T-cell (primary cell): ENCODE measurements around the gene PCDHA10. TPM values are rescaled to one million over a fixed set of nuclear protein-coding genes. Genes with fewer than 3 reads are reported as not detected.
A peak's percentile ranks its signal among the peaks of the same experiment; 100 is the strongest.
"Not testable (repeated sequence)": the region's sequence is repeated elsewhere in the genome, so short reads cannot be mapped to it uniquely, and the experiment has no call there.

Source experiments
- ATAC-seq, 4 experiments: fragments of 200-7000 bp in 3 of 4; fragments of 150-1000 bp in 1 of 4; cut with Tn5 transposase; replicated peaks in 1 of 4; 1 replicate in 3 of 4; 2 replicates in 1 of 4; pipeline ENCODE4 v1.10.0; 2021; ENCODE audit warnings: moderate library complexity in 3 of 4, mild to moderate bottlenecking in 2 of 4, moderate number of reproducible peaks in 1 of 4
- CTCF ChIA-PET, 2 donors: fragments of 300-600 bp; sonication (Branson Sonifier 250); formaldehyde crosslinking; loops; one replicate each; lab custom pipeline; 2022; ENCODE audit warnings: antibody characterized with exemption in 2 of 2; lab: Charles Lee
- POLR2A ChIA-PET, 2 donors: fragments of 300-600 bp; sonication (Branson Sonifier 250); formaldehyde crosslinking; loops; one replicate each; lab custom pipeline; 2022; ENCODE audit warnings: antibody characterized with exemption in 2 of 2; lab: Charles Lee
- DNase-seq, 35 experiments: peaks; one replicate each; pipeline versions ENCODE4 v3.0.0 to v3.0.0-alpha.2; 2013 to 2023
- H3K27ac ChIP-seq: one replicate; pipeline ENCODE4 v1.5.1; 2013; ENCODE audit warnings: low read length
- H3K27me3 ChIP-seq, 2 experiments: replicated peaks in 1 of 2; 1 replicate in 1 of 2; 2 replicates in 1 of 2; pipeline versions ENCODE4 v1.6.1 to v1.7.0; 2013; ENCODE audit warnings: low read length in 1 of 2, mixed read lengths in 1 of 2; ENCODE audit not compliant: control insufficient read depth in 2 of 2, insufficient read depth in 2 of 2; ENCODE audit errors: extremely low read depth in 1 of 2
- H3K36me3 ChIP-seq, 2 donors: 1 replicate in 1 of 2; 2 replicates in 1 of 2; pipeline versions ENCODE4 v1.6.1 to v1.7.0; 2013; ENCODE audit warnings: low read length in 1 of 2; ENCODE audit not compliant: control insufficient read depth in 2 of 2, insufficient read depth in 1 of 2; ENCODE audit errors: extremely low read depth in 1 of 2
- H3K4me1 ChIP-seq, 2 experiments: 1 replicate in 1 of 2; 2 replicates in 1 of 2; pipeline versions ENCODE4 v1.6.1 to v1.7.0; 2013; ENCODE audit warnings: low read length in 2 of 2, mixed read lengths in 1 of 2; ENCODE audit not compliant: insufficient read depth in 2 of 2, control insufficient read depth in 1 of 2; ENCODE audit errors: extremely low read depth in 1 of 2
- H3K4me3 ChIP-seq, 2 donors: 1 replicate in 1 of 2; 2 replicates in 1 of 2; pipeline versions ENCODE4 v1.5.1 to v1.7.0; 2013; ENCODE audit warnings: mild to moderate bottlenecking in 2 of 2, low read length in 1 of 2, moderate library complexity in 1 of 2; ENCODE audit not compliant: control insufficient read depth in 1 of 2; ENCODE audit errors: extremely low read depth in 1 of 2
- H3K9me3 ChIP-seq: 2 replicates; pipeline ENCODE4 v1.7.0; 2013
- H3K27ac Mint-ChIP-seq, 2 donors: one replicate each; pipeline ENCODE4 v1.8.0; 2020 to 2021; ENCODE audit warnings: mild to moderate bottlenecking in 2 of 2, mixed read lengths in 2 of 2
- H3K27me3 Mint-ChIP-seq, 2 donors: one replicate each; pipeline ENCODE4 v1.8.0; 2021 to 2022; ENCODE audit warnings: mixed read lengths in 2 of 2
- H3K36me3 Mint-ChIP-seq: one replicate; pipeline ENCODE4 v1.8.0; 2021; ENCODE audit warnings: mixed read lengths
- H3K4me1 Mint-ChIP-seq, 3 donors: one replicate each; pipeline ENCODE4 v1.8.0; 2020 to 2022; ENCODE audit warnings: mixed read lengths in 3 of 3, mild to moderate bottlenecking in 1 of 3
- H3K4me3 Mint-ChIP-seq, 3 donors: one replicate each; pipeline ENCODE4 v1.8.0; 2020 to 2022; ENCODE audit warnings: mild to moderate bottlenecking in 3 of 3, mixed read lengths in 3 of 3, moderate library complexity in 3 of 3
- H3K9me3 Mint-ChIP-seq, 3 donors: one replicate each; pipeline ENCODE4 v1.8.0; 2020 to 2022; ENCODE audit warnings: mixed read lengths in 3 of 3
- WGBS: methylation state at CpG from one replicate; pipeline ENCODE4 v1.1.5; 2013; ENCODE audit warnings: missing lambda C conversion rate; ENCODE audit not compliant: insufficient coverage; 5-methylcytosine and 5-hydroxymethylcytosine counted together
- total RNA-seq, 35 experiments: library from RNA in 6 of 35; stranded (reverse) in 6 of 35; fragments of 120-200 nt in 1 of 35; gene quantifications; one replicate each; pipeline versions ENCODE4 v1.2.1 to v1.2.4 and lab custom pipeline; 2013 to 2026

Gene PCDHA10, protein sequence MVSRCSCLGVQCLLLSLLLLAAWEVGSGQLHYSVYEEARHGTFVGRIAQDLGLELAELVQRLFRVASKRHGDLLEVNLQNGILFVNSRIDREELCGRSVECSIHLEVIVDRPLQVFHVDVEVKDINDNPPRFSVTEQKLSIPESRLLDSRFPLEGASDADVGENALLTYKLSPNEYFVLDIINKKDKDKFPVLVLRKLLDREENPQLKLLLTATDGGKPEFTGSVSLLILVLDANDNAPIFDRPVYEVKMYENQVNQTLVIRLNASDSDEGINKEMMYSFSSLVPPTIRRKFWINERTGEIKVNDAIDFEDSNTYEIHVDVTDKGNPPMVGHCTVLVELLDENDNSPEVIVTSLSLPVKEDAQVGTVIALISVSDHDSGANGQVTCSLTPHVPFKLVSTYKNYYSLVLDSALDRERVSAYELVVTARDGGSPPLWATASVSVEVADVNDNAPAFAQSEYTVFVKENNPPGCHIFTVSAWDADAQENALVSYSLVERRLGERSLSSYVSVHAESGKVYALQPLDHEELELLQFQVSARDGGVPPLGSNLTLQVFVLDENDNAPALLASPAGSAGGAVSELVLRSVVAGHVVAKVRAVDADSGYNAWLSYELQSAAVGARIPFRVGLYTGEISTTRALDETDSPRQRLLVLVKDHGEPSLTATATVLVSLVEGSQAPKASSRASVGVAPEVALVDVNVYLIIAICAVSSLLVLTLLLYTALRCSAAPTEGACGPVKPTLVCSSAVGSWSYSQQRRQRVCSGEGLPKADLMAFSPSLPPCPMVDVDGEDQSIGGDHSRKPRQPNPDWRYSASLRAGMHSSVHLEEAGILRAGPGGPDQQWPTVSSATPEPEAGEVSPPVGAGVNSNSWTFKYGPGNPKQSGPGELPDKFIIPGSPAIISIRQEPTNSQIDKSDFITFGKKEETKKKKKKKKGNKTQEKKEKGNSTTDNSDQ
- total RNA-seq, result under 1 TPM in 1 of 5 donors, not detected in 4; 0.07 TPM
- not detected for total RNA-seq (2013)
- total RNA-seq (lab: John Stamatoyannopoulos, UW), result 0 to 0.19 (median 0) reads per million in 29 experiments

DNA sequence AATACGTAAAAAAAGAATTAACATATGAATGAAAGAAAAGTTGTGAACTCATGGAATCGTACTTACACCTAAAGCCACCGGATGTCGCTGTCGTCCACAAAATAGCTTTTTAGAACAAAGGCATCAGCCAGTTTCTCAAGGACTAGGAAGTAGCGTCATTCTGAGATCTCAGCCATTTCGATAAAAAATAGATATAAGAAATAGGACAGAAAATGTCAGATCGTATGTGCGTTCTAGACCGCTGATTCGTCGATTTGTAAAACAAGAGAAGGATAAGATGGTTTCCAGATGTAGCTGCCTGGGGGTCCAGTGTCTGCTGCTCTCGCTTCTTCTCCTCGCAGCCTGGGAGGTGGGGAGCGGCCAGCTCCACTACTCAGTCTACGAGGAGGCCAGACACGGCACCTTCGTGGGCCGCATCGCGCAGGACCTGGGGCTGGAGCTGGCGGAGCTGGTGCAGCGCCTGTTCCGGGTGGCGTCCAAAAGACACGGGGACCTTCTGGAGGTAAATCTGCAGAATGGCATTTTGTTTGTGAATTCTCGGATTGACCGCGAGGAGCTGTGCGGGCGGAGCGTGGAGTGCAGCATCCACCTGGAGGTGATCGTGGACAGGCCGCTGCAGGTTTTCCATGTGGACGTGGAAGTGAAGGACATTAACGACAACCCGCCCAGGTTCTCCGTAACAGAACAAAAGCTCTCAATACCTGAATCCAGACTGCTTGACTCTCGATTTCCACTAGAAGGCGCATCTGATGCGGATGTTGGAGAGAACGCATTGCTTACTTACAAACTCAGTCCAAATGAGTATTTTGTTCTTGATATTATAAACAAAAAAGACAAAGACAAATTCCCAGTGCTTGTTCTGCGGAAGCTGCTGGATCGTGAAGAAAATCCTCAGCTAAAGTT lies at the start of gene PCDHA10:
Gene PCDHA10, plus strand, starts transcription at position 126 of the 903 bp plus-strand sequence. Its CDS starts 152 bp downstream, at position 278.
- WGBS, result 33% methylated on average over 24 of the region's 44 CpGs
- ATAC-seq, result no peak

DNA sequence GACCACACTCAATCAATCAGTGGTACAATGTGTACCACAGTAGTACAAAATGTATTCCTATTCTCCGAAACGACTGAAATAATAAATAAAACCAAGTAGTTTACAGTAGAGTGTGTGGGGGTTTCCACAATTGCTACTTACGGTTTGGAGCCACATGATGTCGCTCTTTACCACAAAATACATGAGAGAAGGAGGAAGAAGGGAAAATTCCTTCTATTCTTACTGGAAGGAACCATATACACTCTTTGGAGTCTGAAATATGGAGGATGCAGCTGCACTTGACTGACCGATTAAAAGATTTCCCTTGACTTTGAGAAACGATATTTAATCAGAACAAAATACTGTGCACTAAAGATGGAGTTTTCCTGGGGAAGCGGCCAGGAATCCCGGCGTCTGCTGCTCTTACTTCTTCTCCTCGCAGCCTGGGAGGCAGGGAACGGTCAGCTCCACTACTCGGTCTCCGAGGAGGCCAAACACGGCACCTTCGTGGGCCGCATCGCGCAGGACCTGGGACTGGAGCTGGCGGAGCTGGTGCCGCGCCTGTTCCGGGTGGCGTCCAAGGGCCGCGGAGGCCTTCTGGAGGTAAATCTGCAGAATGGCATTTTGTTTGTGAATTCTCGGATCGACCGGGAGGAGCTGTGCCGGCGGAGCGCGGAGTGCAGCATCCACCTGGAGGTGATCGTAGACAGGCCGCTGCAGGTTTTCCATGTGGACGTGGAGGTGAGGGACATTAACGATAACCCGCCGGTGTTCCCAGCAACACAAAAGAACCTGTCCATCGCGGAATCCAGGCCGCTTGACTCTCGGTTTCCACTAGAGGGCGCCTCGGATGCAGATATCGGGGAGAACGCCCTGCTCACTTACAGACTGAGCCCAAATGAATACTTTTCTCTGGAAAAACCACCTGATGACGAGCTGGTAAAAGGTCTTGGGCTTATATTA lies 48.6 kb upstream of the PCDHA10 start, which contains the start of gene PCDHA4:
Gene PCDHA4, plus strand, starts transcription at position 235 of the 942 bp plus-strand sequence.
- no peak within 1 kb of the TSS for H3K4me3 ChIP-seq
- Mint-ChIP-seq H3K4me3 (peak within 1 kb of the TSS in 1 of 3 donors; percentile 7), H3K27me3 (peaks cover 21 to 23% of the 10 kb centered on the region in 2 donors), H3K9me3 (peaks cover 9 to 40% (median 21%) of the 10 kb centered on the region in 3 donors), H3K4me1 (no peaks in the 10 kb centered on the region), H3K27ac (no peak within 1 kb of the TSS), H3K36me3 (no peaks in the 10 kb centered on the region)
- ATAC-seq (no peak), DNase-seq (peak in 1 of 35 experiments; percentile 3)
- ChIA-PET CTCF (no interaction called here), POLR2A (no interaction called here)
- peaks cover 0 to 15% of the 10 kb centered on the region in 2 experiments for H3K27me3 ChIP-seq
- no peaks in the 10 kb centered on the region for H3K9me3 ChIP-seq
- WGBS, result 37% methylated on average over 30 of the region's 47 CpGs
- H3K4me1 ChIP-seq, result no peaks in the 10 kb centered on the region
- H3K27ac ChIP-seq, result no peak within 1 kb of the TSS
- H3K36me3 ChIP-seq, result no peaks in the 10 kb centered on the region

More for the DNA sequence above, at the start of gene PCDHA10:
- Histone ChIP-seq H3K27ac (no peak within 1 kb of the TSS), H3K27me3 (peaks cover 3 to 14% of the 10 kb centered on the region in 2 experiments), H3K36me3 (no peaks in the 10 kb centered on the region), H3K9me3 (peaks cover 2% of the 10 kb centered on the region), H3K4me3 (no peak within 1 kb of the TSS), H3K4me1 (no peaks in the 10 kb centered on the region)
- Mint-ChIP-seq H3K4me1 (no peaks in the 10 kb centered on the region), H3K36me3 (no peaks in the 10 kb centered on the region), H3K4me3 (no peak within 1 kb of the TSS), H3K27me3 (peaks cover 6 to 23% of the 10 kb centered on the region in 2 donors), H3K27ac (no peak within 1 kb of the TSS), H3K9me3 (peaks cover 4 to 19% (median 8%) of the 10 kb centered on the region in 3 donors)
- ChIA-PET CTCF (no interaction called here), POLR2A (no interaction called here)
- no peak for DNase-seq

DNA sequence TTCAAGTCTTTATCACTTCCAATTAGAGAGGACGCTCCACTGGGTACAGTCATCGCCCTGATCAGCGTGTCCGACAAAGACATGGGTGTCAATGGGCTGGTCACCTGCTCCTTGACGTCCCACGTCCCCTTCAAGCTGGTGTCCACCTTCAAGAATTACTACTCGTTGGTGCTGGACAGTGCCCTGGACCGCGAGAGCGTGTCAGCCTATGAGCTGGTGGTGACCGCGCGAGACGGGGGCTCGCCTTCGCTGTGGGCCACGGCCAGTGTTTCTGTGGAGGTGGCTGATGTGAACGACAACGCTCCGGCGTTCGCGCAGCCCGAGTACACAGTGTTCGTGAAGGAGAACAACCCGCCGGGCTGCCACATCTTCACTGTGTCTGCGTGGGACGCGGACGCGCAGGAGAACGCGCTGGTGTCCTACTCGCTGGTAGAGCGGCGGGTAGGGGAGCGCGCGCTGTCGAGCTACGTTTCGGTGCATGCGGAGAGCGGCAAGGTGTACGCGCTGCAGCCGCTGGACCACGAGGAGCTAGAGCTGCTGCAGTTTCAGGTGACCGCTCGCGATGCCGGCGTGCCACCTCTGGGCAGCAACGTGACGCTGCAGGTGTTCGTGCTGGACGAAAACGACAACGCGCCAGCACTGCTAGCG lies 47.3 kb upstream of the PCDHA10 start:
- H3K27me3 ChIP-seq, POLR2A ChIA-PET, CTCF ChIA-PET, H3K27ac ChIP-seq, H3K4me1 Mint-ChIP-seq, H3K27ac Mint-ChIP-seq, H3K9me3 ChIP-seq, H3K4me3 ChIP-seq, H3K36me3 Mint-ChIP-seq, H3K36me3 ChIP-seq, ATAC-seq, H3K4me1 ChIP-seq, DNase-seq, H3K4me3 Mint-ChIP-seq: not testable (repeated sequence)
- Mint-ChIP-seq H3K27me3 (peaks cover 23 to 25% of the 10 kb centered on the region in 2 donors), H3K9me3 (peaks cover 14 to 47% (median 25%) of the 10 kb centered on the region in 3 donors)
- 79% methylated on average over 58 of the region's 62 CpGs for WGBS

DNA sequence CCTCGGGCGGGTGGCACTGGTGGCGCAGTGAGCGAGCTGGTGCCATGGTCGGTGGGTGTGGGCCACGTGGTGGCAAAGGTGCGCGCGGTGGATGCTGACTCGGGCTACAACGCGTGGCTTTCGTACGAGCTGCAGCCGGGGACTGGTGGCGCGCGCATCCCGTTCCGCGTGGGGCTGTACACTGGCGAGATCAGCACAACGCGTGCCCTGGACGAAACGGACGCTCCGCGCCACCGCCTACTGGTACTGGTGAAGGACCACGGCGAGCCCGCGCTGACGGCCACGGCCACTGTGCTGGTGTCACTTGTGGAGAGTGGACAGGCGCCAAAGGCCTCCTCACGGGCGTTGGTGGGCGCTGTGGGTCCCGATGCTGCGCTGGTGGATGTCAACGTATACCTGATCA lies 46.8 kb upstream of the PCDHA10 start:
- no peak for ATAC-seq
- DNase-seq, result no peak
- peaks cover 3% of the 10 kb centered on the region for H3K9me3 ChIP-seq
- CTCF ChIA-PET, result no interaction called here
- no peaks in the 10 kb centered on the region for H3K4me1 Mint-ChIP-seq
- H3K9me3 Mint-ChIP-seq, result peaks cover 12 to 42% (median 22%) of the 10 kb centered on the region in 3 donors
- peaks cover 0 to 6% of the 10 kb centered on the region in 2 experiments for H3K27me3 ChIP-seq
- POLR2A ChIA-PET, result no interaction called here
- WGBS, result 74% methylated on average over 43 of the region's 43 CpGs
- H3K4me3 Mint-ChIP-seq, result no peak overlapping the region
- no peaks in the 10 kb centered on the region for H3K36me3 ChIP-seq
- H3K27ac Mint-ChIP-seq, result no peak overlapping the region
- H3K36me3 Mint-ChIP-seq, result no peaks in the 10 kb centered on the region
- no peak overlapping the region for H3K4me3 ChIP-seq
- H3K27ac ChIP-seq, result no peak overlapping the region
- no peaks in the 10 kb centered on the region for H3K4me1 ChIP-seq
- peaks cover 21 to 26% of the 10 kb centered on the region in 2 donors for H3K27me3 Mint-ChIP-seq
